MM.1S (cell line): ENCODE measurements around the gene MBOAT2.

Experiments
- EZH2 ChIP-seq: fragments of 300-600 bp; sonication (generic); optimal IDR thresholded peaks from 2 replicates; pipeline ENCODE3; 2017; ENCODE audit warnings: low read depth, mild to moderate bottlenecking, antibody characterized with exemption, low read length, mixed read lengths
- EZH2phosphoT487 ChIP-seq: fragments of 300-600 bp; sonication (generic); IDR thresholded peaks from 2 replicates; pipeline ENCODE4 v1.6.1; 2018; ENCODE audit warnings: antibody characterized with exemption, low read length
- TF ChIP-seq, protein P1 (sequence below): fragments of 300-600 bp; sonication (generic); IDR thresholded peaks from 2 replicates; pipeline ENCODE4 v1.5.1; 2016; ENCODE audit warnings: antibody characterized with exemption, low read length, mixed read lengths

DNA sequence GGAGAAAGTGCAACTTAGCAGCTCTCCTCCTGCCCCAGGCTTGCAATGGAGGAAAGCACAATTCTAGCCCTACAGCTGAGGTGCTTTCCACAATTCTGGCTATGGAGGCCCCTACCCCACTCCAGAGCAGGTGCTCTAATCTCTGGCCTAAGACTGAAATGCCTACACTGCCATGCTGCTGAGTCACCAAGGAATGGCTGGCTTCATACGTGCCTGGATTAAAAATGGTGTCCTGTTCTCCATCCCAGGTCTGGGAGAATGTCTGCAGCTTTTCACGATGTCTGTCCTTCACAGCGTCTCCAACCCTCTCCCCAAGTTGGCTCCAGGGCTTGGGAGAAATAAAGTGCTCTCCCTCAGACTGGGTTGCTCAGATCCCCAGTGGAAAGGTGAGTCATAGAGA is 48.5 kb downstream of the MBOAT2 start:
- TF ChIP-seq, protein P1, sequence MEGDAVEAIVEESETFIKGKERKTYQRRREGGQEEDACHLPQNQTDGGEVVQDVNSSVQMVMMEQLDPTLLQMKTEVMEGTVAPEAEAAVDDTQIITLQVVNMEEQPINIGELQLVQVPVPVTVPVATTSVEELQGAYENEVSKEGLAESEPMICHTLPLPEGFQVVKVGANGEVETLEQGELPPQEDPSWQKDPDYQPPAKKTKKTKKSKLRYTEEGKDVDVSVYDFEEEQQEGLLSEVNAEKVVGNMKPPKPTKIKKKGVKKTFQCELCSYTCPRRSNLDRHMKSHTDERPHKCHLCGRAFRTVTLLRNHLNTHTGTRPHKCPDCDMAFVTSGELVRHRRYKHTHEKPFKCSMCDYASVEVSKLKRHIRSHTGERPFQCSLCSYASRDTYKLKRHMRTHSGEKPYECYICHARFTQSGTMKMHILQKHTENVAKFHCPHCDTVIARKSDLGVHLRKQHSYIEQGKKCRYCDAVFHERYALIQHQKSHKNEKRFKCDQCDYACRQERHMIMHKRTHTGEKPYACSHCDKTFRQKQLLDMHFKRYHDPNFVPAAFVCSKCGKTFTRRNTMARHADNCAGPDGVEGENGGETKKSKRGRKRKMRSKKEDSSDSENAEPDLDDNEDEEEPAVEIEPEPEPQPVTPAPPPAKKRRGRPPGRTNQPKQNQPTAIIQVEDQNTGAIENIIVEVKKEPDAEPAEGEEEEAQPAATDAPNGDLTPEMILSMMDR = no peak
- TF ChIP-seq EZH2 = no peak
- TF ChIP-seq EZH2phosphoT487 = no peak
